ENCODE data around the gene OSBPL2. TPM values are rescaled to one million over a fixed set of nuclear protein-coding genes. Genes with fewer than 3 reads are reported as not detected.

OSBPL2 gene
- total and polyA plus RNA-seq, 2 experiments from 2014 or later = 37.5 to 43.4 TPM

DNA sequence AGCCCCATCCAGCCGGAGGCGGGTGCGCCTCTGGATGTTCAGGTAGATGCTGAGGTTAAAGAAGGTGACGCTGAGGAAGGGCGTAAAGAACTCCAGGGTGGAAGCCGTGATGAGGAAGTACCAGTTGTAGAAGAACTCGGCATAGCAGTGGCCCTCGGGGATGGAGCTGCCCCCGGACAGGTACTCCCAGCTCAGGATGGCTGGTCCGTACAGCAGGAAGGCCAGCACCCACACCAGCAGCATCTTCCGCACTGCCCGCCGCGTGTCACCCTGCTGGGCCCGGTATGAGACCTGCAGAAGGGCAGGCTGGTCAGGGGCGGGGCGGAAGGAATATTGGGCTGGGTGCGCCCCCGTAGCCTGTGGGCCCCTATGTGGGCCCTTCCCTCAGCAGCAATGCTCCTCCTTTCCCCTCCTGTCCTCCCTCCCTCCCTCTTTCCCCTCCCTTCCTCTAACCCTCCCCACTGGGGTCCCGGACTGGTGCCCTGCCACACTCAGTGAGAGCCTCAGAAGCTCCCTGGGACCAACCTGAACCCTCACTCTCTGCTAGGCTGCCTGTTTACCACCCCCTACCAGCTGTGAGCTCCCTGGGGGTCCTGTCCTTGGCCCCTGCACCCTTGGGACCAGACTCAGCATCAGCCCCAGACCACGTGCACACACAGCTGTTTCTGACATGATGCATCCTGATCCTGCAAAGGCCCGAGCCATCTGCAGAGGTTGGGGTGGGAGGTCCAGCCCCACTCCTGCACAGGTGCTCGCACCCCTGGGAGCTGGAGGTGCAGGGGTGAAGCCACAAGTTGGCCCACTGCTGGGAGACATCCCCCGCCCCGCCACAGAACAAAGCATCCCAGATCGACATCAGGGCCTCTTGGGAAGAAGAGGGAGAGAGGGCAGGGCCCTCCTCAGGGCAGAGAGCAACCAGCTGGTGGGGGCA is 21.4 kb upstream of the OSBPL2 start:
- Histone ChIP-seq H3K27me3 (peaks cover 81% of the 10 kb centered on the region), H3K9me3 (ENCODE audit: low read depth) (no peaks in the 10 kb centered on the region), H3K4me3 (no peak overlapping the region), H3K36me3 (no peaks in the 10 kb centered on the region), H3K27ac (no peak overlapping the region), H3K4me1 (ENCODE audit: low read depth) (peaks cover 5% of the 10 kb centered on the region)
- TF ChIP-seq, protein P1, sequence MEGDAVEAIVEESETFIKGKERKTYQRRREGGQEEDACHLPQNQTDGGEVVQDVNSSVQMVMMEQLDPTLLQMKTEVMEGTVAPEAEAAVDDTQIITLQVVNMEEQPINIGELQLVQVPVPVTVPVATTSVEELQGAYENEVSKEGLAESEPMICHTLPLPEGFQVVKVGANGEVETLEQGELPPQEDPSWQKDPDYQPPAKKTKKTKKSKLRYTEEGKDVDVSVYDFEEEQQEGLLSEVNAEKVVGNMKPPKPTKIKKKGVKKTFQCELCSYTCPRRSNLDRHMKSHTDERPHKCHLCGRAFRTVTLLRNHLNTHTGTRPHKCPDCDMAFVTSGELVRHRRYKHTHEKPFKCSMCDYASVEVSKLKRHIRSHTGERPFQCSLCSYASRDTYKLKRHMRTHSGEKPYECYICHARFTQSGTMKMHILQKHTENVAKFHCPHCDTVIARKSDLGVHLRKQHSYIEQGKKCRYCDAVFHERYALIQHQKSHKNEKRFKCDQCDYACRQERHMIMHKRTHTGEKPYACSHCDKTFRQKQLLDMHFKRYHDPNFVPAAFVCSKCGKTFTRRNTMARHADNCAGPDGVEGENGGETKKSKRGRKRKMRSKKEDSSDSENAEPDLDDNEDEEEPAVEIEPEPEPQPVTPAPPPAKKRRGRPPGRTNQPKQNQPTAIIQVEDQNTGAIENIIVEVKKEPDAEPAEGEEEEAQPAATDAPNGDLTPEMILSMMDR (IDR thresholded peaks at IDR 0.05; ENCODE audit: low read depth, low read length) = no peak
- no peak for DNase-seq (ENCODE audit: low read depth in 1 of 2, low spot score in 1 of 2)

- Histone ChIP-seq H3K27me3 (peaks cover 94% of the 10 kb centered on the region), H3K4me3 (no peak overlapping the region), H3K4me1 (ENCODE audit: low read depth) (peaks cover 5% of the 10 kb centered on the region), H3K36me3 (no peaks in the 10 kb centered on the region), H3K9me3 (ENCODE audit: low read depth) (no peaks in the 10 kb centered on the region), H3K27ac (no peak overlapping the region)
- TF ChIP-seq, protein P1 (IDR thresholded peaks at IDR 0.05; ENCODE audit: low read depth, low read length) = no peak
- DNase-seq (ENCODE audit: low read depth in 1 of 2, low spot score in 1 of 2) = no peak
These were observed 20.2 kb upstream of the OSBPL2 start for GRCh38 chr20:62217913-62218773.

DNA sequence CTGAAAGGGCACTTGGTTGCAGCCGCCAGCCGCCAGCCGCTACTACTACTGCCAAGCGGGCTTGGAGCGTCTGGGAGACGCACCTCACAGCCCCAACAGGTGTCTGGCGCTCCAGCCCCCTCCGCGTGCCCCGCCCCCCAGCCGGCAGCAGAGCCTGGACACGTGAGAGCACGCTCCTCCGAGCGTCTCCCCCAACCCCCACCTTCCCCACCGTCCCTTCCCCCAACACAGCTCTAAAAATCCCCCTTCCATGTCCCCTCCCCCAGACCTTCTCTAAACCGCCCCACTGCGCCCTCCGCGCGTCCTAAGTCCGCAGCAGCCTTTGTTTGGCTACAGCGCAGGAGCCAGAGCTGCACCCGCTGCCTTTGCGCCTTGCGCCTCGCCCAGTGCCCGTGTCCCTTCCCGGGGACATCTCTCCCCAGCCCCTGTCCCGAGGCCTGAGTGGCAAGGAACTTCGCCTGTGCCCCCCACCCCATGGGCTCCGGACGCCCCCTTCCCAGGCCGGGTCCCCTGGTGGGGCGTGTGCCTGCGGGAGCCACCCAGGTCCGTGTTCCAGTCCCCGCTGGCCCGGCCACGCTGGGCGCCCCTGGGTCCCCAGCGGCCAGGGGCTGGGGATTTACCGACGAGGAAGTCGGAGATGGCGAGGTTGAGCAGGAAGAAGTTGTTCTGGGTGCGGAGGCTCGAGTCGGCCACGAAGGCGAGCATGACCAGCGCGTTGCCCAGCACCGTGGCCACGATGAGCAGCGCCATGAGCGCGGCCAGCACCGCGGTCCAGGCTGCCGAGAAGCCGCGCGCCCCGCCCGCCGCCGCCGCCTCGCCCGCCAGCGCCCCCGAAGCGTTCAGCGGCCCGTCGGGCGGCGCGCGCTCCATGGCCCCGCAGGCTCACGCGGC is 19.0 kb upstream of the OSBPL2 start:
- H3K4me3 ChIP-seq = peak overlapping the region; percentile 24
- H3K27ac ChIP-seq = no peak overlapping the region
- no peaks in the 10 kb centered on the region for H3K9me3 ChIP-seq (ENCODE audit: low read depth)
- TF ChIP-seq, protein P1 (IDR thresholded peaks at IDR 0.05; ENCODE audit: low read depth, low read length) = no peak
- no peaks in the 10 kb centered on the region for H3K36me3 ChIP-seq
- H3K27me3 ChIP-seq = peaks cover 98% of the 10 kb centered on the region
- peak in 1 of 2 donors; percentile 45 for DNase-seq (ENCODE audit: low read depth in 1 of 2, low spot score in 1 of 2)
- peaks cover 5% of the 10 kb centered on the region for H3K4me1 ChIP-seq (ENCODE audit: low read depth)

GRCh38 chr20:62219992-62220665 is 18.2 kb upstream of the OSBPL2 start, which contains the start of gene HRH3:
TSS of gene HRH3 (minus strand) at chr20:62220278. CDS start at chr20:62219970, 308 bp downstream.
- peak within 1 kb of the TSS; percentile 24 for H3K4me3 ChIP-seq
- H3K27ac ChIP-seq = no peak within 1 kb of the TSS
- no peaks in the 10 kb centered on the region for H3K9me3 ChIP-seq (ENCODE audit: low read depth)
- TF ChIP-seq, protein P1 (IDR thresholded peaks at IDR 0.05; ENCODE audit: low read depth, low read length) = no peak
- no peaks in the 10 kb centered on the region for H3K36me3 ChIP-seq
- peaks cover 98% of the 10 kb centered on the region for H3K27me3 ChIP-seq
- H3K4me1 ChIP-seq (ENCODE audit: low read depth) = peaks cover 5% of the 10 kb centered on the region
- peak; percentile 40 to 88 for DNase-seq (ENCODE audit: low read depth in 1 of 2, low spot score in 1 of 2)
